OCI-LY7 (cell line): ENCODE data around the gene PLA2G4D.

Source experiments
- CTCF ChIP-seq: fragments of 200-600 bp; sonication (generic); conservative IDR thresholded peaks from 2 replicates; pipeline ENCODE4 v1.5.1; 2014; ENCODE audit warnings: mild to moderate bottlenecking, antibody characterized with exemption, low read length, moderate library complexity, mixed read lengths
- EZH2phosphoT487 ChIP-seq: fragments of 200-600 bp; sonication (generic); IDR thresholded peaks from 2 replicates; pipeline ENCODE4 v1.6.1; 2018; ENCODE audit warnings: low read depth, borderline replicate concordance, mild to moderate bottlenecking, mixed run types, antibody characterized with exemption, low read length, moderate library complexity, mixed read lengths

GRCh38 chr15:42088801-42089640, 5.3 kb downstream of the PLA2G4D start:
- TF ChIP-seq CTCF: no peak
- TF ChIP-seq EZH2phosphoT487: no peak
